GM18502 (cell line): ENCODE measurements around the gene ZBTB16.

Experiments used
- ATAC-seq: cut with Tn5 transposase; IDR thresholded peaks from one replicate; pipeline ENCODE4 v1.9.1; 2021; ENCODE audit warnings: mild to moderate bottlenecking; ENCODE audit not compliant: unreplicated experiment, poor library complexity

ZBTB16 gene

GRCh38 chr11:114265122-114265878 is 205.8 kb downstream of the ZBTB16 start:
- ATAC-seq = no peak

DNA sequence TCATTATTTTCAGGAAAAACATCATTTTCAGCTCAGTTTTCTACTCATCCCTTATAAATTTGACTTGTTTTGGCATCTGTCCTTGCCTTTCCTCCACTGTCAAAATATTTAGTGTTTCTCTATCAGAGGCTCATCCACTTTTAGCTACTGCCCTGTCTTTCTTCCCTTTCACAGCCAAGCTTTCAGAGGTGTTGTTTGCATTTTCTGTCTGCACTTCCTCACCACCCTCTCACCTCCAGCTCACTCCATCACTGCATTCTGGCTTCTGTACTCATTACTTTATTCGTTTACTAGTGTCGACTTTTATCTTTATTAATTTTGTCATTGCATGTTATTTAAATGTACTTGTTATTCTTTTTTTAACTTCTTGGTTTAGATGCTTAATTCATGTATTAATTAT is 210.0 kb downstream of the ZBTB16 start:
- ATAC-seq = no peak

DNA sequence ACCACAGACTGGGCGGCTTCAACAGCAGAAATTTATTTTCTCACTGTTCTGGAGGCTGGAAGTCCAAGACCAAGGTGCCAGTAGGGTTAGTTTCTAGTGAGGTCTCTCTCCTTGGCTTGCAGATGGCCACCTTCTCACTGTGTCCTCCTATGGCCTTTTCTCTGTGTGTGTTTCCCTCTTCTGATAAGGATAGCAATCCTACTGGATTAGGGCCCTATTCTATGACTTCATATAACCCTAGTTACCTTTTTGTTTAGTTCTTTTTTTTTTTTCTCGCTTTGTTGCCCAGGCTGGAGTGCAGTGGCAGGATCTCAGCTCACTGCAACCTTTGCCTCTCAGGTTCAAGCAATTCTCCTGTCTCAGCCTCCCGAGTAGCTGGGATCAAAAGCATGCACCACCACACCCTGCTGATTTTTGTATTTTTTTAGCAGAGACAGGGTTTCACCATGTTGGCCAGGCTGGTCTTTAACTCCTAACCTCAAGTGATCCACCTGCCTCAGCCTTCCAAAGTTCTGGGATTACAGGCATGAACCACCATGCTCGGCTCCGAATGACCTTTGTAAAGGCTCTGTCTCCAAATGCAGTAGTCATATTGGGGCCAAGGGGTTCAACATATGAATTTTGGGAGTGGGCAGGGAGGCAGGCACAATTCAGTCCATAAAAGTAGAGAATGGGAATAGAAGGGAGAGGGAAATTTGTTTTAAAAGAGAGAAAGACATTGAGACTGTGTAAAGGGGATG is 211.2 kb downstream of the ZBTB16 start:
- no peak for ATAC-seq

DNA sequence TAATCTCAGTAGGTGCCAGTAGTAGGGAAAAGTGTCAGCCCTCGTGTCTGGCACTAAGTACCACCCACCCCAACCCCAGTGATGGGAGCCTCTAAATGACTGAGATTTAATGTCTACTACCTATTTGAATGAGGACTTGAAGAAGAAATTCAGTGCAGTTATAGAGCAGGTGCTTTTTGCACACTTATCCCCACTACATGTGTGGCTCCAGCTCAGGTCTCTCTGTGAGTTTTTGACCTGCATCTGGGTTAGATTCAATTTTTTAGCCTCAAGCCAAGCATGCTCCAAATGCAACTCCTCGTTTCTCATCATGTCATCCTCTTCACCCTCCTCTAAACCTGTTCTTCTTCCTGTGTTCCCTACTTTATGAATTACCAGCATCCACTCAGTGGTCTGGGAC is 211.8 kb downstream of the ZBTB16 start:
- no peak for ATAC-seq

DNA sequence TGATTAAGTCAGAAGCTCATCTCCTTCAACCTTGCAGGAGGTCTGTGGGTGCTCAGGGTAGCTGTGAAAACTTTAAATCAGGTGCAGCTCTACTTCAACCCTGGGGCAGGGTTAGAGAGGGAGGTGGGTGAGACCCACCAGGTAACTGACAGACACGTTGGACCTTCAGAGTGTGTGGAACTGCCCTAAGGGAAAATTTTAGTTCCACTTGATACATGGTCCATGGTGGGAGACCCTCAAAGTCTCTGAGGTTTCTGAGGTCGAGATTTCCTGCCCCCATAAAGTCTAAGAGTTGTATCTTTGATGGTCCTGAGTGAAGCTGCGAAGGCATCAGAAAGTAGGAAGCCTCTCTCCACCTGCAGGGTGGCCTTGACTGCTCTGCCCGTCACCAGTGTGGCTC is 212.8 kb downstream of the ZBTB16 start:
- no peak for ATAC-seq

DNA sequence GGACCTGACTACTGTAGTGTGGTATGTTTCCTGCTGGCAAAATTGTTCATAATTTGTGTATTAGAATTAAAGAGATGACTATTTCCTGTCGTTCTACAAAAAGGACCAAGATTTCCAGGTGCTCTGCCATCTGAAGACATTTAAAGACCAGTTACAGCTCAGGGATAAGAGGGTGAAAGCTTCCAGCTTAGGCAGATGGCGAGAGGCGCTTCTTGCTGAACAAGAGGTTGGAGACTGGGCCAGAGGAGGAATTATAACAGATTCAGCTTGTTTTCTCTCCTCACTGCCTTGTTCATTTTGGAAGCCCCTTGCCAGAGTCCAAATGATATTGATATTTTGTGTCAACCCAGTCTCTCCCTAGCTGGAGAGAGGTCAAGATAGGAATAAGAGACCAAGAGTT is 213.6 kb downstream of the ZBTB16 start:
- ATAC-seq = no peak

GRCh38 chr11:114273890-114274635 is 214.6 kb downstream of the ZBTB16 start:
- ATAC-seq = no peak

DNA sequence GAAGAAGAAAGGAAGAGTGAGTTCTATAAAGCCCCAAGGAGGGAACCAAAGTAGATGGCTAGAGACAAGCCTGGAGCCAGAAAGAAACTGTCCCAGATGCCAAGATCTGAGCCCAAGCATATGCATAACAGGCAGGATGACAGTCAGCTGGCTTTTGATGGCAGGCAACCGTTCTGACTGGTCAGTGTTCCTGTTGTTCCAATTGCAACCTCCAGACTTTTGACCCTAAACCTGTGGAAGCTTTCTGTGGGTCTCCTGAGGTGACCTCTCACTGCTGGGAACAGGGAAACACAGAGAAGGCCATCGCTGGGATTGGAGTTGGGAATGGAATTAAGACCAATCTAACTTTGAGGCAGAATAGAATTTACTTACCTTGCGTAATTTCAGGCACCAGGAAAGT is 215.1 kb downstream of the ZBTB16 start:
- no peak for ATAC-seq

- no peak for ATAC-seq
Observed at GRCh38 chr11:114275280-114275679, 215.8 kb downstream of the ZBTB16 start.

DNA sequence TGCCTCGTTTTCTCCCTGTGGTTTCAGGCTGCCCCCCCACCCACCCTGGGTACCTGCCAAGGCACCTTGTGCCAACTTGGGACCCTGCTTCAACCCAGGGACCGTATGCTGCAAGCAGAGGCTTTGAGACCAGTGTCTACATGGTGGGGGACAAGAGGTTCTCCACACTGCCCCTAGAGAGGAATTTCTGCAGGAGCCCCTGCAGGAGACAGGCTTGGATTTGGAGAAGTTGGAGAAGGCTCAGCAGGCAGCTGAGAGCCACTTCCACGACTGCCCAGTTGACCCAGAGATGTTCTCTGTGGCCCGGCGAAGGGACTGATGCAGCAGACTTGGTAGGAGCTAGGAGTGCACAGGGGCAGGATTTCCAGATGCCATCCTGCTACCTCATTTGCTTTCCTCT is 216.6 kb downstream of the ZBTB16 start:
- ATAC-seq = no peak

DNA sequence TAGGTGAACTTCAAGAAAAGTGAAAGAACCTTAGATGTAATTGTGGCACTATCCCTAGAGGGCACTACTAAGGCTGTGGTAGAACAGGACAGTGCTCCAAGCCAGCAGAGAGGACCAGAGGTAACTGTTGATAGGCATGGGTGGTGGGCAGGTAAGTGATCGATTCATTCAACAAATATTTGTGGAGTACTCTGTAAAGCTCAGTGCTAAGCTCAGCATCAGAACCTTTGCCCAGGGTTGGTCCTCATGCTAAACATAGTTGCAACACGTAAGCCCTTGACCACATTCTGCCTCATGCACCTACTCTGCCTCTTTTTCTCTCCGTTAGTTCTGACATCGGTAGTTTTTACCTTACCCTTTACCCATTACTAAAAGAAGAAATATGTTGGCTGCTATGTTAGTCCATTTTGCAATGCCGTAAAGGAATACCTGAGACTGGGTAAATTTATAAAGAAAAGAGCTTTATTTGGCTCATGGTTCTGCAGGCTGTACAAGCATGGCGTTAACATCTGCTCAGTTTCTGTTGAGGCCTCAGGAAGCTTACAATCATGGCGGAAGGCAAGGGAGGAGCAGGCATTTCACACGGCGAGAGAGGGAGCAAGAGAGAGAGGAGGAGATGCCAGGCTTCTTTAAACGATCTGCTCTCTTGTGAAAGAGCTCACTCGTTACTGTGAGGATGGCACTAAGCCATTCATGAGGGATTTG is 218.3 kb downstream of the ZBTB16 start:
- ATAC-seq = no peak

GRCh38 chr11:114278342-114279065 is 219.0 kb downstream of the ZBTB16 start:
- no peak for ATAC-seq

DNA sequence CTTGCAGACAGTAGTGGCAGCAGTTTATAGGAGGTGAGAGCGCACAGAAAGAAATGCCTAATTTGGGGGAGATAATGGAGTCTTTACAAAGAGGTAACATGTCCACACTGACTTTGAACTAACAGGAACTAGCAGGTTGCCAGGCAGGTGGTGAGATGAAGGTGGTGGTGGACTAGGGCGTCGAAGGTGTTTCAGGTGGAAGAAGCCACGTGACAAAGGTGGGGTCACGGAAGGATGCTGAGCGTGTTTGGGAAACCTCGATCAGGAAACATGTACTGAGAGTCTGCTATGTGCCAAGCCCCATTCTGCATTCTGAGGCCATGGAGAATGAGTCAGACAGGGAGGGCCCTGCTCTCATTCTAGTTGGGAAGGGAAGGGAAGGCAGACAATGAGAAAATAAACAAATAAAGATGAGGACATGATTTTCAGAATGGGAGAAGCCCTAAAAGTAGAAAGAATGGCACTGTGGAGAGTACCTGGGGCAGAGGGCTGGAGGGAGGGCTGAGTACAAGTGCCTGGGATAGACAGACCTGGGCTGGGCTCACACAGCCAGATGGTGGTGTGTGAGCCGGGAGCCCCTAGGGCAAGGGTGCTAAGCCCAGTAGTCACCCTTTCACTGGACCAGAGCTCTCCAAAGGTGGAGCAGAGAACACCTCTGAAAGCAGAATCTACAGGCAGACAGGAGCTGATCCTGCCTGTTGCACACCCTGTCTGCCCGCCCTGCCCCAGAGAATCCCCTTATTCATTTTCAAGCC is 220.5 kb downstream of the ZBTB16 start:
- no peak for ATAC-seq

DNA sequence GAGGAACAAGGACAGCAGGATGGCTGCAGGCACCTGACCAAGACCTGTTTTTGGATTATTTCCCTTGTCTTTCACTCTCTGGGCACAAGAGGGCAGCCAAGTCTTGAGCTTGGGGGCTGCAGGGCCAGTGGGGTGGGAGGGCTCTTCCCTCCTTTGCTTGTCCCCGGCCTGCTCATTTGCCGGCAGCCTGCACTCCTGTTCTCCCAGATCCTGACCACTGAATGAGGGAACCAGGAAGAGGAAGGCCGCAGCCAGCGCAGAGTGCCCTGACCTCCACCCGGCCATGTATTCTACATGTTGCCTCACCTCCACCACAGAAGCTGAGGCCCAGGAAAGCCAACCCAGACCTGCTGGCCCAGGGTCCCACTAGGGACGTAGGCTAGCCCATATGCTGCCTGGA is 221.2 kb downstream of the ZBTB16 start:
- no peak for ATAC-seq

DNA sequence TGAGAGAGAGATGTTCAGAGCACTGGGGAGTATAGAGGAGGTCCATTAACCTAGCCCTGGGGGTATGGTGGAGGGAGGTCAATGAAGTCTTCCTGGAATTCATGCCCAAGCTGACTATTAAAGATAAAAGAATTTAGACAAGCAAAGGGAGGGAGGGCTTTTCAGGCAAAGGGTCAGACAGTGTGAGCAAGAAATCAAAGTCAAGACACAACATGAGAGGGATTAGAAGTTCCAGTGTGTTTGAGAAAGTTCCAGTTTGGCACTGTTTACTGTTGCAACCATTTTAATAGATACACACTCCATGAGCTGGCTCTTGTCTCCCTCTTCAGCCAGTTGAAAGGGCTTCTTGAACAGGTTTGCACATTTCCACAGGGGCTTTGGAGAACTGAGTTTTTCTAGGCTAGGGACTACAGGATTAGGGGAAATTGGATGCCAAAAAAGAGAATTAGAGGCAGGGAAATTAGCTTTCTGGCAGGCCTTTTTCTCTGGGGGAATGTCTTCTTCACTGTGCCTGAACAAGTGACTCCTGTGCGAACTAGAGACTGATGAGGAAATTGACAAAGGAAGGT is 222.0 kb downstream of the ZBTB16 start:
- ATAC-seq = no peak

GRCh38 chr11:114282488-114282887 is 223.0 kb downstream of the ZBTB16 start:
- ATAC-seq = no peak

GRCh38 chr11:114283422-114283821 is 223.9 kb downstream of the ZBTB16 start:
- no peak for ATAC-seq

- no peak for ATAC-seq
Observed at GRCh38 chr11:114284021-114284420, 224.5 kb downstream of the ZBTB16 start.

DNA sequence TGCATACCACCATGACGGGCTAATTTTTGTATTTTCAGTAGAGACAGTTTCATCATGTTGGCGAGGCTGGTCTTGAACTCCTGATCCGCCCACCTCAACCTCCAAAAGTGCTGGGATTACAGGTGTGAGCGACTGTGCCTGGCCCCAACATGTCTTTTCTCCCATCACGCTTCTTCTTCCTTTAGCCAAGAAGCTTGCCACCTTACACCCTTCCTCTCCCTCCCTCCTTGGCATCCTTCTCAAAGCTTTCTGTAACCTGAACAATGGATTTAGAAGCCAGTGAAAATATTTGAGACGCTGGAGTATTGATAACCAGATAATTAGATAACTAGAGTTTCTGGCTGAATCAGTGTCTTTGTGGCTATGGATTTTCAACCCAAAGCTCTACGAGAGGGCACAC is 225.4 kb downstream of the ZBTB16 start:
- ATAC-seq = no peak
